ENCODE measurements around the gene LRPAP1.

Gene LRPAP1

GRCh38 chr4:3527914-3528876, 4.0 kb downstream of the LRPAP1 start:
- Mint-ChIP-seq H3K4me1 (ENCODE audit: low read depth) (peaks cover 29% of the 10 kb centered on the region), H3K27ac (no peak overlapping the region), H3K27me3 (no peaks in the 10 kb centered on the region), H3K9me3 (no peaks in the 10 kb centered on the region), H3K36me3 (ENCODE audit: low read depth) (peaks cover 15% of the 10 kb centered on the region), H3K4me3 (no peak overlapping the region)

GRCh38 chr4:3527101-3527913, 4.9 kb downstream of the LRPAP1 start:
- no peak overlapping the region for H3K4me3 Mint-ChIP-seq
- H3K4me1 Mint-ChIP-seq (ENCODE audit: low read depth) = peaks cover 29% of the 10 kb centered on the region
- H3K27me3 Mint-ChIP-seq = no peaks in the 10 kb centered on the region
- no peaks in the 10 kb centered on the region for H3K9me3 Mint-ChIP-seq
- H3K36me3 Mint-ChIP-seq (ENCODE audit: low read depth) = peaks cover 15% of the 10 kb centered on the region
- H3K27ac Mint-ChIP-seq = no peak overlapping the region

DNA sequence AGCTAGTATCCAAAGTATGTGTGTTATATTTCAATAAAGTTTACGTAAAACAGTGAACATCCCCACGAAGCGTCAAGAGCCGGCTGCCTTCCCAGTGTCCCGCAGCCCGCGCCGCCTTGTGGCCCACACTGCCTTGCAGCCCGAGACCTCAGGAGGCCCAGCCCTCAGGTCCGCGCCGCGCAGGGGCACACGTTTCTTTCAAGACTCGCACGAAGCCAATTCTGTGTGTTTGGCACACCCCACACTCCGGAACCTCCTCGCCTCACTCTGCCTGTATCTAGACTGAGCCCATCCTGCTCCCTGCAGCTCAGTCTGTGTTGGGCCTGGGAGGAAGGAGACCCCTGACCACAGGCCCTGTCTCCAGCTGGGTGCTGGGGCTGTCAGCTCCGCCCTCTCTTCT, 5.8 kb downstream of the LRPAP1 start:
- Mint-ChIP-seq H3K27ac (no peak overlapping the region), H3K9me3 (no peaks in the 10 kb centered on the region), H3K36me3 (ENCODE audit: low read depth) (peaks cover 15% of the 10 kb centered on the region), H3K27me3 (no peaks in the 10 kb centered on the region), H3K4me1 (ENCODE audit: low read depth) (peaks cover 26% of the 10 kb centered on the region), H3K4me3 (no peak overlapping the region)

GRCh38 chr4:3525532-3526430, 6.4 kb downstream of the LRPAP1 start:
- peaks cover 15% of the 10 kb centered on the region for H3K36me3 Mint-ChIP-seq (ENCODE audit: low read depth)
- H3K27ac Mint-ChIP-seq = no peak overlapping the region
- peaks cover 19% of the 10 kb centered on the region for H3K4me1 Mint-ChIP-seq (ENCODE audit: low read depth)
- H3K4me3 Mint-ChIP-seq = no peak overlapping the region
- H3K27me3 Mint-ChIP-seq = no peaks in the 10 kb centered on the region
- H3K9me3 Mint-ChIP-seq = no peaks in the 10 kb centered on the region

GRCh38 chr4:3524920-3525319, 7.3 kb downstream of the LRPAP1 start:
- Mint-ChIP-seq H3K27ac (no peak overlapping the region), H3K4me1 (ENCODE audit: low read depth) (peaks cover 11% of the 10 kb centered on the region), H3K36me3 (ENCODE audit: low read depth) (peaks cover 11% of the 10 kb centered on the region), H3K27me3 (no peaks in the 10 kb centered on the region), H3K9me3 (no peaks in the 10 kb centered on the region), H3K4me3 (no peak overlapping the region)

DNA sequence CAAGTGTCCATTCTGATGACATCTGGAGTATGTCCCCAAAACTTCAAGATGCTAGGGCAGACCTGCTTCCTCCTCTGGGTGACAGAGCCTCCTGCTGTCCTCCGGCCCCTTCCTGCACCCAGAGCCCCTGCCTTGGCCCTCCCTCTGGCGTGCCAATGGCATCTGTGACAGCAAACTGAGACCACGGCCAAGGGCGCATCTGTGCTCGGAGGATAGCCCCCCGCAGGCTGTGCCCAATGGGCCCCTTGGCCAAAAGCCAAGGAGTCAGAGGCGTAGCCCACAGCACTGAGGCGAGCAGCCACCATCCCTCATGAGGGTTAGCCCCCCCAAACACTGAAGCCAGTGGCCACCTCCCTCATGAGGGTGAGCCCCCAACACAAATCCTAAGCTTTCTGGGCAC, 7.9 kb downstream of the LRPAP1 start:
- Mint-ChIP-seq H3K4me3 (no peak overlapping the region), H3K9me3 (no peaks in the 10 kb centered on the region), H3K36me3 (ENCODE audit: low read depth) (peaks cover 8% of the 10 kb centered on the region), H3K4me1 (ENCODE audit: low read depth) (peaks cover 6% of the 10 kb centered on the region), H3K27me3 (no peaks in the 10 kb centered on the region), H3K27ac (no peak overlapping the region)

DNA sequence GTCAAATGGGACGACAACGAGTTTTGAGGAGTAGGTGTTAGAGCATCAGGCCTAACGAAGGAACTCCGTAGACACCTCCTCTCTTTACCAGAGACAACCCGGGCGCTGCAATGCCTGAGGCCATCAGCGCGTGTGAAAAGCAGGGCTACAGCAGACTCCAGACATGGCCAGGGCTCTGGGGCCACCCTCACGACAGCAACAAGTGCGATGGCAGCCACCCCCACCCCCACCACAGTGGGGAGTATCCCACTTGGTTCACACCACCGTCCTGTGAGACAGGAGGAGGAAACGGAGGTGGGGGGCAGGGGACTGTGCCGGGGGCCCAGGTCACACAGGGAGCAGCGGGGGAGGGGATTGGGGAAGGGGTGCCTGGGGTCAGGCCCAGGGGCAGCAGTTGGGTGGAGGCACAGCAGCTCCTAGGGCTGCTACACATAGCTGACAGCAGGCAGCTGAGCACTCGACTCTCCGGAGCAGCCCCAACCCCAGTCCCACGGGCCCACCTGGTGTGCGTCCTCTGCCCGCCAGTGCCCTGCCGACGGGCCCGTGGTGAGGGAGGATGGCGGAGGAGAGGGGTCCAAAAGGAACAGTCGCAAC, 8.5 kb downstream of the LRPAP1 start:
- Mint-ChIP-seq H3K27ac (no peak overlapping the region), H3K36me3 (ENCODE audit: low read depth) (peaks cover 8% of the 10 kb centered on the region), H3K27me3 (no peaks in the 10 kb centered on the region), H3K4me1 (ENCODE audit: low read depth) (peaks cover 6% of the 10 kb centered on the region), H3K9me3 (no peaks in the 10 kb centered on the region), H3K4me3 (no peak overlapping the region)

GRCh38 chr4:3523146-3523627, 9.0 kb downstream of the LRPAP1 start:
- Mint-ChIP-seq H3K36me3 (ENCODE audit: low read depth) (peaks cover 7% of the 10 kb centered on the region), H3K27ac (no peak overlapping the region), H3K4me1 (ENCODE audit: low read depth) (peaks cover 4% of the 10 kb centered on the region), H3K27me3 (no peaks in the 10 kb centered on the region), H3K4me3 (no peak overlapping the region), H3K9me3 (no peaks in the 10 kb centered on the region)

DNA sequence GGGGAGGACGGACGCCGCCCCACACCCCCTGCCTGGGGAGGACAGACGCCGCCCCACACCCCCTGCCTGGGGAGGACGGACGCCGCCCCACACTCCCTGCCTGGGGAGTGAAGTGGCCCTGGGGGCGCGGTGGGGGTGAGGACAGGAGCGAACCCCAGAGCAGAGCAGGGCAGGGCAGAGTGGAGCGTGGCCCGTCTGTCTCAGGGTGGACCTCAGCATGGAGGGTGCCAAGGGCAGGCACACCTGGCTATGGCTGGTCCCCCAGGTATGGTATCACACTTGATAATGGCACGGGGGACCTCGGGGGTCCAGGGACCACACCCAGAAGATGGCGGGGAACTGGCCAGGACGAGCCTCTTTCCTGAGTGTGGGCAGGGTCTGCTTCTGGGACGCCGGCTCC, 9.6 kb downstream of the LRPAP1 start:
- Mint-ChIP-seq H3K27me3 (no peaks in the 10 kb centered on the region), H3K4me3 (no peak overlapping the region), H3K9me3 (no peaks in the 10 kb centered on the region), H3K4me1 (ENCODE audit: low read depth) (no peaks in the 10 kb centered on the region), H3K36me3 (ENCODE audit: low read depth) (peaks cover 5% of the 10 kb centered on the region), H3K27ac (no peak overlapping the region)

- Mint-ChIP-seq H3K4me3 (no peak overlapping the region), H3K27ac (no peak overlapping the region), H3K4me1 (ENCODE audit: low read depth) (no peaks in the 10 kb centered on the region), H3K27me3 (no peaks in the 10 kb centered on the region), H3K36me3 (ENCODE audit: low read depth) (peaks cover 8% of the 10 kb centered on the region), H3K9me3 (no peaks in the 10 kb centered on the region)
Observed at GRCh38 chr4:3522326-3522640, 9.9 kb downstream of the LRPAP1 start.

- Mint-ChIP-seq H3K27ac (no peak overlapping the region), H3K4me1 (ENCODE audit: low read depth) (no peaks in the 10 kb centered on the region), H3K4me3 (no peak overlapping the region), H3K9me3 (no peaks in the 10 kb centered on the region), H3K27me3 (no peaks in the 10 kb centered on the region), H3K36me3 (ENCODE audit: low read depth) (peaks cover 10% of the 10 kb centered on the region)
Observed at GRCh38 chr4:3521621-3522325, 10.4 kb downstream of the LRPAP1 start.

GRCh38 chr4:3520796-3521600, 11.2 kb downstream of the LRPAP1 start:
- Mint-ChIP-seq H3K4me3 (no peak overlapping the region), H3K9me3 (no peaks in the 10 kb centered on the region), H3K27ac (no peak overlapping the region), H3K27me3 (no peaks in the 10 kb centered on the region), H3K36me3 (ENCODE audit: low read depth) (peaks cover 10% of the 10 kb centered on the region), H3K4me1 (ENCODE audit: low read depth) (no peaks in the 10 kb centered on the region)

- H3K4me1 Mint-ChIP-seq (ENCODE audit: low read depth) = no peaks in the 10 kb centered on the region
- no peak overlapping the region for H3K27ac Mint-ChIP-seq
- H3K27me3 Mint-ChIP-seq = no peaks in the 10 kb centered on the region
- no peak overlapping the region for H3K4me3 Mint-ChIP-seq
- no peaks in the 10 kb centered on the region for H3K9me3 Mint-ChIP-seq
- peaks cover 10% of the 10 kb centered on the region for H3K36me3 Mint-ChIP-seq (ENCODE audit: low read depth)
Observed at GRCh38 chr4:3520276-3520675, 11.9 kb downstream of the LRPAP1 start.

Measured in stimulated activated naive CD8-positive, alpha-beta T cell treated with anti-CD3 and anti-CD28 coated beads, Interleukin-15, Interleukin-2, amounts not matched to agents 100 ng/mL and 50 ng/mL, for 24 hours (primary cell).